H1 (cell line): ENCODE results near the gene CLCN5.

Source experiments
- ATF3 ChIP-seq: IDR thresholded peaks from 2 replicates; pipeline ENCODE4 v1.6.1; 2011; ENCODE audit warnings: low read depth, mild to moderate bottlenecking, low read length; ENCODE audit not compliant: insufficient read depth
- CHD1 ChIP-seq: IDR thresholded peaks from 2 replicates; pipeline ENCODE4 v1.6.1; 2012; ENCODE audit warnings: low read depth, low read length, improper control_type of control experiment
- CTCF ChIP-seq, 3 experiments: IDR thresholded peaks; 1 replicate in 2 of 3; 2 replicates in 1 of 3; pipeline versions ENCODE4 v1.5.1 to v1.6.1; 2011; ENCODE audit warnings: low read length in 3 of 3, mild to moderate bottlenecking in 3 of 3, inconsistent platforms in 2 of 3, low read depth in 1 of 3, moderate library complexity in 1 of 3; ENCODE audit not compliant: insufficient read depth in 1 of 3; ENCODE audit errors: control extremely low read depth in 1 of 3
- EP300 ChIP-seq, 2 experiments: IDR thresholded peaks; 1 replicate in 1 of 2; 2 replicates in 1 of 2; pipeline ENCODE4 v1.6.1; 2011 to 2012; ENCODE audit warnings: low read depth in 2 of 2, low read length in 2 of 2, mild to moderate bottlenecking in 2 of 2, borderline replicate concordance in 1 of 2, inconsistent platforms in 1 of 2, moderate library complexity in 1 of 2
- FOSL1 ChIP-seq: IDR thresholded peaks from 2 replicates; pipeline ENCODE4 v1.6.1; 2011; ENCODE audit warnings: mild to moderate bottlenecking, low read depth, low read length, moderate library complexity; ENCODE audit not compliant: insufficient read depth
- GABPA ChIP-seq: IDR thresholded peaks from 2 replicates; pipeline ENCODE4 v1.6.1; 2011; ENCODE audit warnings: mild to moderate bottlenecking, low read length, moderate library complexity, borderline replicate concordance; ENCODE audit not compliant: insufficient read depth
- MAFK ChIP-seq: IDR thresholded peaks from 2 replicates; pipeline ENCODE4 v1.6.1; 2012; ENCODE audit warnings: low read depth, mild to moderate bottlenecking, improper control_type of control experiment, low read length
- NRF1 ChIP-seq: IDR thresholded peaks from 2 replicates; pipeline ENCODE4 v1.6.1; 2011; ENCODE audit warnings: mild to moderate bottlenecking, low read depth, low read length, improper control_type of control experiment
- POLR2AphosphoS5 ChIP-seq: IDR thresholded peaks from 2 replicates; pipeline ENCODE4 v1.6.1; 2011; ENCODE audit warnings: low read depth, low read length
- RNF2 ChIP-seq: fragments of 200-900, 300-1000 bp; sonication (generic); IDR thresholded peaks from 2 replicates; pipeline ENCODE4 v1.7.1; 2016; ENCODE audit warnings: borderline replicate concordance, low read depth, mild to moderate bottlenecking, antibody characterized with exemption, low read length; ENCODE audit not compliant: poor library complexity, severe bottlenecking; ENCODE audit errors: missing control alignments
- TBP ChIP-seq: IDR thresholded peaks from 2 replicates; pipeline ENCODE4 v1.6.1; 2011; ENCODE audit warnings: low read depth, low read length, improper control_type of control experiment

- TF ChIP-seq EP300 (IDR thresholded peaks at IDR 0.05; ENCODE audit: borderline replicate concordance in 1 of 2, low read depth in 2 of 2, low read length in 2 of 2) (no peak), FOSL1 (no peak), CTCF (IDR thresholded peaks at IDR 0.05; ENCODE audit: control extremely low read depth in 1 of 3, insufficient read depth in 1 of 3, low read depth in 1 of 3, low read length in 3 of 3) (no peak), MAFK (no peak), POLR2AphosphoS5 (no peak), CHD1 (no peak), TBP (no peak), ATF3 (no peak), NRF1 (no peak), GABPA (no peak), RNF2 (no peak)
Observed at GRCh38 chrX:50147972-50148371, 225.6 kb downstream of the CLCN5 start.
